ENCODE data around the gene SLC6A1. TPM values are rescaled to one million over a fixed set of nuclear protein-coding genes. Genes with fewer than 3 reads are reported as not detected.
A peak's percentile ranks its signal among the peaks of the same experiment; 100 is the strongest.

Gene SLC6A1
- total and polyA plus RNA-seq, 4 donors: 16.0 to 71.9 (median 33.8) TPM

DNA sequence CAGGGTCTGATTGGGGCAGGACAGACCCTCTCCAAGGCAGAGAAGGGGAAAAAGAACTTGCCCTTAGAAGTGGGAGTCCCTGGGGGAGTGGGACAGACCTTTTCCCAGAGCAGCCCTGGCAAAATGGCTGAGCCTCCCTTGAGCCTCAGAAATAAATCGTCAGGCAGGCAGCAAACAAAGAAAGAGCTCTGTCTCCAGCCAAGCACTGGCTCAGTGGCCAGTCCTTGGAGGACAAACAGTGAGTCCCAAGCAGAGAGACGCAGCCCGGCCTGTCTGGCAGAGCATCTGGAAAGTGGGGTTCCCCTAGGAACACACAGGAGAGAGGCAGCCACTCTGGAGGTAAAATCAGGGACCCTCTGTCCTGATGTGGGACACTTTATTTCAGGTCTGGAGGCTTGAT is 1.8 kb downstream of the SLC6A1 start:
- Histone ChIP-seq H3K27me3 (ENCODE audit: control insufficient read depth in 4 of 4, insufficient read depth in 4 of 4, low read length in 3 of 4) (no peaks in the 10 kb centered on the region), H3K27ac (ENCODE audit: low read depth in 1 of 2, low read length in 2 of 2) (peak overlapping the region; percentile 85 to 98), H3K9ac (ENCODE audit: low read depth in 1 of 2, low read length in 2 of 2) (peak overlapping the region in 1 of 2 donors; percentile 66), H3K36me3 (ENCODE audit: control insufficient read depth in 4 of 4, insufficient read depth in 3 of 4, low read depth in 1 of 4, low read length in 3 of 4) (no peaks in the 10 kb centered on the region), H3K4me1 (ENCODE audit: control insufficient read depth in 4 of 4, insufficient read depth in 4 of 4, low read length in 3 of 4) (peaks cover 10 to 64% (median 53%) of the 10 kb centered on the region in 4 donors), H3K9me3 (ENCODE audit: control insufficient read depth in 4 of 4, low read length in 3 of 4) (no peaks in the 10 kb centered on the region), H3K4me3 (ENCODE audit: low read depth in 1 of 3, low read length in 3 of 3) (peak overlapping the region in 2 of 3 donors; percentile 59 to 81)
- TF ChIP-seq RAD21 (IDR thresholded peaks at IDR 0.05) (no peak), YY1 (IDR thresholded peaks at IDR 0.05) (no peak), NR2F2 (IDR thresholded peaks at IDR 0.05) (no peak)
- WGBS: 17% methylated on average over 3 of the region's 3 CpGs
- DNase-seq (ENCODE audit: low spot score): no peak

DNA sequence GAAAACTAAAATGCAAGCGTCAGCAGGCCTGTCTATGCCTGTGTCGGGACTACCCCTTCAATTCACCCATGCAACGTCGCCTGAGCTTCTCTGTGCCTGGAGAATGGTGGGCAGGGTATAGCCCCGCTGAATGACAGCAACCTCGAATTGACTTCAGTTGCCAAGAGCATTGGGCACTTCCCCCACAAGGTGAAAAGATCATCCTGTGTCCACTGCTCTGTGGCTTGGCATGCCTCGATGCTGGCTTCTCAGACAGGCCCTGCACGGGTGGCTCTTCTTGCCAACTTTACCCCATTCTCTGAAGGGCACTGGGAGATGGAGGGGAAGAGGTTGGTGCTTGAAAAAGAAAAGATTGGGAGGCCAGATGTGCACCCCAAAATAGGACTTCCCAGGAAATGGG is 3.3 kb downstream of the SLC6A1 start:
- H3K9me3 ChIP-seq (ENCODE audit: control insufficient read depth in 4 of 4, low read length in 3 of 4): no peaks in the 10 kb centered on the region
- H3K4me3 ChIP-seq (ENCODE audit: low read depth in 1 of 3, low read length in 3 of 3): no peak overlapping the region
- no peaks in the 10 kb centered on the region for H3K27me3 ChIP-seq (ENCODE audit: control insufficient read depth in 4 of 4, insufficient read depth in 4 of 4, low read length in 3 of 4)
- TF ChIP-seq GABPA (IDR thresholded peaks at IDR 0.05 in 1 of 2, conservative IDR thresholded peaks at IDR 0.05 in 1 of 2) (no peak), EGR1 (IDR thresholded peaks at IDR 0.05; ENCODE audit: low read depth in 2 of 2) (no peak), TAF1 (conservative IDR thresholded peaks at IDR 0.05) (no peak), YY1 (IDR thresholded peaks at IDR 0.05) (no peak), RAD21 (IDR thresholded peaks at IDR 0.05) (no peak), NR2F2 (IDR thresholded peaks at IDR 0.05) (no peak), RXRA (IDR thresholded peaks at IDR 0.05) (no peak), HNF4G (IDR thresholded peaks at IDR 0.05) (no peak), FOXA1 (IDR thresholded peaks at IDR 0.05) (no peak), HNF4A (conservative IDR thresholded peaks at IDR 0.05) (no peak)
- TF ChIP-seq, protein P1, sequence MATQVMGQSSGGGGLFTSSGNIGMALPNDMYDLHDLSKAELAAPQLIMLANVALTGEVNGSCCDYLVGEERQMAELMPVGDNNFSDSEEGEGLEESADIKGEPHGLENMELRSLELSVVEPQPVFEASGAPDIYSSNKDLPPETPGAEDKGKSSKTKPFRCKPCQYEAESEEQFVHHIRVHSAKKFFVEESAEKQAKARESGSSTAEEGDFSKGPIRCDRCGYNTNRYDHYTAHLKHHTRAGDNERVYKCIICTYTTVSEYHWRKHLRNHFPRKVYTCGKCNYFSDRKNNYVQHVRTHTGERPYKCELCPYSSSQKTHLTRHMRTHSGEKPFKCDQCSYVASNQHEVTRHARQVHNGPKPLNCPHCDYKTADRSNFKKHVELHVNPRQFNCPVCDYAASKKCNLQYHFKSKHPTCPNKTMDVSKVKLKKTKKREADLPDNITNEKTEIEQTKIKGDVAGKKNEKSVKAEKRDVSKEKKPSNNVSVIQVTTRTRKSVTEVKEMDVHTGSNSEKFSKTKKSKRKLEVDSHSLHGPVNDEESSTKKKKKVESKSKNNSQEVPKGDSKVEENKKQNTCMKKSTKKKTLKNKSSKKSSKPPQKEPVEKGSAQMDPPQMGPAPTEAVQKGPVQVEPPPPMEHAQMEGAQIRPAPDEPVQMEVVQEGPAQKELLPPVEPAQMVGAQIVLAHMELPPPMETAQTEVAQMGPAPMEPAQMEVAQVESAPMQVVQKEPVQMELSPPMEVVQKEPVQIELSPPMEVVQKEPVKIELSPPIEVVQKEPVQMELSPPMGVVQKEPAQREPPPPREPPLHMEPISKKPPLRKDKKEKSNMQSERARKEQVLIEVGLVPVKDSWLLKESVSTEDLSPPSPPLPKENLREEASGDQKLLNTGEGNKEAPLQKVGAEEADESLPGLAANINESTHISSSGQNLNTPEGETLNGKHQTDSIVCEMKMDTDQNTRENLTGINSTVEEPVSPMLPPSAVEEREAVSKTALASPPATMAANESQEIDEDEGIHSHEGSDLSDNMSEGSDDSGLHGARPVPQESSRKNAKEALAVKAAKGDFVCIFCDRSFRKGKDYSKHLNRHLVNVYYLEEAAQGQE (IDR thresholded peaks at IDR 0.05): no peak
- TF ChIP-seq, protein P2, sequence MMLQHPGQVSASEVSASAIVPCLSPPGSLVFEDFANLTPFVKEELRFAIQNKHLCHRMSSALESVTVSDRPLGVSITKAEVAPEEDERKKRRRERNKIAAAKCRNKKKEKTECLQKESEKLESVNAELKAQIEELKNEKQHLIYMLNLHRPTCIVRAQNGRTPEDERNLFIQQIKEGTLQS (IDR thresholded peaks at IDR 0.05): no peak
- TF ChIP-seq, protein P3, sequence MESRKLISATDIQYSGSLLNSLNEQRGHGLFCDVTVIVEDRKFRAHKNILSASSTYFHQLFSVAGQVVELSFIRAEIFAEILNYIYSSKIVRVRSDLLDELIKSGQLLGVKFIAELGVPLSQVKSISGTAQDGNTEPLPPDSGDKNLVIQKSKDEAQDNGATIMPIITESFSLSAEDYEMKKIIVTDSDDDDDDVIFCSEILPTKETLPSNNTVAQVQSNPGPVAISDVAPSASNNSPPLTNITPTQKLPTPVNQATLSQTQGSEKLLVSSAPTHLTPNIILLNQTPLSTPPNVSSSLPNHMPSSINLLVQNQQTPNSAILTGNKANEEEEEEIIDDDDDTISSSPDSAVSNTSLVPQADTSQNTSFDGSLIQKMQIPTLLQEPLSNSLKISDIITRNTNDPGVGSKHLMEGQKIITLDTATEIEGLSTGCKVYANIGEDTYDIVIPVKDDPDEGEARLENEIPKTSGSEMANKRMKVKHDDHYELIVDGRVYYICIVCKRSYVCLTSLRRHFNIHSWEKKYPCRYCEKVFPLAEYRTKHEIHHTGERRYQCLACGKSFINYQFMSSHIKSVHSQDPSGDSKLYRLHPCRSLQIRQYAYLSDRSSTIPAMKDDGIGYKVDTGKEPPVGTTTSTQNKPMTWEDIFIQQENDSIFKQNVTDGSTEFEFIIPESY (IDR thresholded peaks at IDR 0.05): no peak
- TF ChIP-seq, protein P4, sequence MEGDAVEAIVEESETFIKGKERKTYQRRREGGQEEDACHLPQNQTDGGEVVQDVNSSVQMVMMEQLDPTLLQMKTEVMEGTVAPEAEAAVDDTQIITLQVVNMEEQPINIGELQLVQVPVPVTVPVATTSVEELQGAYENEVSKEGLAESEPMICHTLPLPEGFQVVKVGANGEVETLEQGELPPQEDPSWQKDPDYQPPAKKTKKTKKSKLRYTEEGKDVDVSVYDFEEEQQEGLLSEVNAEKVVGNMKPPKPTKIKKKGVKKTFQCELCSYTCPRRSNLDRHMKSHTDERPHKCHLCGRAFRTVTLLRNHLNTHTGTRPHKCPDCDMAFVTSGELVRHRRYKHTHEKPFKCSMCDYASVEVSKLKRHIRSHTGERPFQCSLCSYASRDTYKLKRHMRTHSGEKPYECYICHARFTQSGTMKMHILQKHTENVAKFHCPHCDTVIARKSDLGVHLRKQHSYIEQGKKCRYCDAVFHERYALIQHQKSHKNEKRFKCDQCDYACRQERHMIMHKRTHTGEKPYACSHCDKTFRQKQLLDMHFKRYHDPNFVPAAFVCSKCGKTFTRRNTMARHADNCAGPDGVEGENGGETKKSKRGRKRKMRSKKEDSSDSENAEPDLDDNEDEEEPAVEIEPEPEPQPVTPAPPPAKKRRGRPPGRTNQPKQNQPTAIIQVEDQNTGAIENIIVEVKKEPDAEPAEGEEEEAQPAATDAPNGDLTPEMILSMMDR (IDR thresholded peaks at IDR 0.05; ENCODE audit: low read depth, low read length, missing input control): no peak
- TF ChIP-seq, protein P5, sequence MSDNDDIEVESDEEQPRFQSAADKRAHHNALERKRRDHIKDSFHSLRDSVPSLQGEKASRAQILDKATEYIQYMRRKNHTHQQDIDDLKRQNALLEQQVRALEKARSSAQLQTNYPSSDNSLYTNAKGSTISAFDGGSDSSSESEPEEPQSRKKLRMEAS (IDR thresholded peaks at IDR 0.05): no peak
- 38% methylated on average over 8 of the region's 8 CpGs for WGBS
- peaks cover 14 to 75% (median 69%) of the 10 kb centered on the region in 4 donors for H3K4me1 ChIP-seq (ENCODE audit: control insufficient read depth in 4 of 4, insufficient read depth in 4 of 4, low read length in 3 of 4)
- DNase-seq (ENCODE audit: low spot score): no peak
- H3K9ac ChIP-seq (ENCODE audit: low read depth in 1 of 2, low read length in 2 of 2): no peak overlapping the region
- peak overlapping the region; percentile 66 to 98 for H3K27ac ChIP-seq (ENCODE audit: low read depth in 1 of 2, low read length in 2 of 2)
- no peaks in the 10 kb centered on the region for H3K36me3 ChIP-seq (ENCODE audit: control insufficient read depth in 4 of 4, insufficient read depth in 3 of 4, low read depth in 1 of 4, low read length in 3 of 4)

Measured in liver (tissue), 9 donors.